HG02588 (cell line): Measurements from ENCODE around the gene XRCC2.

Experiments used
- ATAC-seq: cut with Tn5 transposase; IDR thresholded peaks from one replicate; pipeline ENCODE4 v1.9.1; 2021; ENCODE audit warnings: mild to moderate bottlenecking, moderate library complexity; ENCODE audit not compliant: unreplicated experiment

XRCC2 gene

GRCh38 chr7:152618427-152618826 is 57.5 kb downstream of the XRCC2 start:
- no peak for ATAC-seq

GRCh38 chr7:152617056-152617455 is 58.9 kb downstream of the XRCC2 start:
- ATAC-seq: no peak

GRCh38 chr7:152615031-152615741 is 60.8 kb downstream of the XRCC2 start:
- ATAC-seq: no peak

GRCh38 chr7:152608656-152609055 is 67.3 kb downstream of the XRCC2 start:
- ATAC-seq: no peak

GRCh38 chr7:152608208-152608607 is 67.7 kb downstream of the XRCC2 start:
- ATAC-seq: no peak

- no peak for ATAC-seq
These were observed 68.9 kb downstream of the XRCC2 start for GRCh38 chr7:152607007-152607406.

- ATAC-seq: no peak
These were observed 73.0 kb downstream of the XRCC2 start for GRCh38 chr7:152602962-152603361.

- ATAC-seq: no peak
These were observed 74.6 kb downstream of the XRCC2 start for GRCh38 chr7:152601305-152601798.

- ATAC-seq: no peak
These were observed 75.7 kb downstream of the XRCC2 start for GRCh38 chr7:152600266-152600665.

- no peak for ATAC-seq
These were observed 78.4 kb downstream of the XRCC2 start for GRCh38 chr7:152597507-152597906.

GRCh38 chr7:152596824-152597223 is 79.1 kb downstream of the XRCC2 start:
- no peak for ATAC-seq
